Body of pancreas (tissue), 4 donors: ENCODE results near the gene ADORA1.

Experiments used
- POLR2A ChIP-seq, 3 donors: fragments of 450-650 bp; IDR thresholded peaks; one replicate each; pipeline ENCODE4 v1.6.1; 2016; ENCODE audit warnings: antibody characterized with exemption in 3 of 3, mild to moderate bottlenecking in 2 of 3
- TF ChIP-seq, protein P1 (sequence below), 7 experiments: fragments of 450-650 bp in 4 of 7; fragments of 200-600 bp in 3 of 7; sonication (generic) in 3 of 7; IDR thresholded peaks; one replicate each; pipeline ENCODE4 v1.5.1; 2016 to 2019; ENCODE audit warnings: antibody characterized with exemption in 7 of 7

- TF ChIP-seq, protein P1, sequence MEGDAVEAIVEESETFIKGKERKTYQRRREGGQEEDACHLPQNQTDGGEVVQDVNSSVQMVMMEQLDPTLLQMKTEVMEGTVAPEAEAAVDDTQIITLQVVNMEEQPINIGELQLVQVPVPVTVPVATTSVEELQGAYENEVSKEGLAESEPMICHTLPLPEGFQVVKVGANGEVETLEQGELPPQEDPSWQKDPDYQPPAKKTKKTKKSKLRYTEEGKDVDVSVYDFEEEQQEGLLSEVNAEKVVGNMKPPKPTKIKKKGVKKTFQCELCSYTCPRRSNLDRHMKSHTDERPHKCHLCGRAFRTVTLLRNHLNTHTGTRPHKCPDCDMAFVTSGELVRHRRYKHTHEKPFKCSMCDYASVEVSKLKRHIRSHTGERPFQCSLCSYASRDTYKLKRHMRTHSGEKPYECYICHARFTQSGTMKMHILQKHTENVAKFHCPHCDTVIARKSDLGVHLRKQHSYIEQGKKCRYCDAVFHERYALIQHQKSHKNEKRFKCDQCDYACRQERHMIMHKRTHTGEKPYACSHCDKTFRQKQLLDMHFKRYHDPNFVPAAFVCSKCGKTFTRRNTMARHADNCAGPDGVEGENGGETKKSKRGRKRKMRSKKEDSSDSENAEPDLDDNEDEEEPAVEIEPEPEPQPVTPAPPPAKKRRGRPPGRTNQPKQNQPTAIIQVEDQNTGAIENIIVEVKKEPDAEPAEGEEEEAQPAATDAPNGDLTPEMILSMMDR (IDR thresholded peaks at IDR 0.05) = no peak
- TF ChIP-seq POLR2A (IDR thresholded peaks at IDR 0.05) = no peak
Observed at GRCh38 chr1:203202431-203203245, 75.1 kb downstream of the ADORA1 start.
